GM18502 (cell line): Measurements from ENCODE around the gene GPR84.
A peak's percentile ranks its signal among the peaks of the same experiment; 100 is the strongest.
"Not testable (repeated sequence)": the region's sequence is repeated elsewhere in the genome, so short reads cannot be mapped to it uniquely, and the experiment has no call there.

ENCODE experiments used
- ATAC-seq: cut with Tn5 transposase; IDR thresholded peaks from one replicate; pipeline ENCODE4 v1.9.1; 2021; ENCODE audit warnings: mild to moderate bottlenecking; ENCODE audit not compliant: unreplicated experiment, poor library complexity

GPR84 gene

GRCh38 chr12:54330442-54330841 is 33.8 kb downstream of the GPR84 start:
- no peak for ATAC-seq

- ATAC-seq, result no peak
Observed at GRCh38 chr12:54329759-54330158, 34.5 kb downstream of the GPR84 start.

- no peak for ATAC-seq
Observed at GRCh38 chr12:54328595-54329337, 35.5 kb downstream of the GPR84 start.

GRCh38 chr12:54325442-54326109 is 38.7 kb downstream of the GPR84 start:
- not testable (repeated sequence) for ATAC-seq

- peak; percentile 98 for ATAC-seq
Observed at GRCh38 chr12:54324617-54325441, 39.5 kb downstream of the GPR84 start, which contains the start of gene COPZ1. Gene COPZ1, plus strand, starts transcription at chr12:54325131. Its CDS starts 33 bp downstream, at chr12:54325164.

- no peak for ATAC-seq
Observed at GRCh38 chr12:54321363-54321762, 42.9 kb downstream of the GPR84 start.
